Keratinocyte (primary cell): ENCODE measurements around the gene ZBTB45. TPM values are rescaled to one million over a fixed set of nuclear protein-coding genes. Genes with fewer than 3 reads are reported as not detected.

Experiments
- DNase-seq: peaks from one replicate; pipeline ENCODE4 v3.0.0-alpha.2; 2011; ENCODE audit warnings: low read depth, missing footprints, low spot score
- FAIRE-seq: peaks from 2 replicates; lab custom pipeline; 2011; peaks lifted over from hg19 to GRCh38; lab: Jason Lieb, UNC
- H2AFZ ChIP-seq: 2 replicates; pipeline ENCODE4 v1.6.0; 2012; ENCODE audit warnings: low read length, control low read depth, inconsistent platforms; ENCODE audit not compliant: control insufficient read depth
- H3K27ac ChIP-seq: 2 replicates; pipeline ENCODE4 v1.5.1; 2011; ENCODE audit warnings: low read length; ENCODE audit not compliant: control insufficient read depth, insufficient read depth
- H3K27me3 ChIP-seq: 3 replicates; pipeline ENCODE4 v1.6.0; 2011; ENCODE audit warnings: low read length; ENCODE audit not compliant: control insufficient read depth, insufficient read depth; ENCODE audit errors: extremely low read depth
- H3K36me3 ChIP-seq, 2 experiments: 2 replicates in 1 of 2; 3 replicates in 1 of 2; pipeline ENCODE4 v1.5.1; 2011; ENCODE audit warnings: low read length in 2 of 2, mild to moderate bottlenecking in 1 of 2; ENCODE audit not compliant: control insufficient read depth in 2 of 2, insufficient read depth in 2 of 2; ENCODE audit errors: extremely low read depth in 1 of 2
- H3K4me1 ChIP-seq: 3 replicates; pipeline ENCODE4 v1.5.1; 2011; ENCODE audit warnings: low read length; ENCODE audit not compliant: control insufficient read depth, insufficient read depth; ENCODE audit errors: extremely low read depth
- H3K4me2 ChIP-seq: 3 replicates; pipeline ENCODE4 v1.6.0; 2011; ENCODE audit warnings: low read depth, low read length; ENCODE audit not compliant: control insufficient read depth, insufficient read depth; ENCODE audit errors: extremely low read depth
- H3K4me3 ChIP-seq, 3 experiments: fragments of 200-600 bp in 1 of 3; sonication (generic) in 1 of 3; 2 replicates in 2 of 3; 3 replicates in 1 of 3; pipeline ENCODE4 v1.5.1; 2011 to 2016; ENCODE audit warnings: low read length in 3 of 3, mild to moderate bottlenecking in 3 of 3, control low read depth in 2 of 3, inconsistent platforms in 1 of 3, low read depth in 1 of 3, mixed read lengths in 1 of 3, mixed run types in 1 of 3, moderate library complexity in 1 of 3; ENCODE audit not compliant: control insufficient read depth in 2 of 3, insufficient read depth in 2 of 3; ENCODE audit errors: extremely low read depth in 1 of 3
- H3K79me2 ChIP-seq: 2 replicates; pipeline ENCODE4 v1.6.0; 2012; ENCODE audit warnings: low read length; ENCODE audit not compliant: control insufficient read depth, insufficient read depth
- H3K9ac ChIP-seq: 3 replicates; pipeline ENCODE4 v1.6.0; 2011; ENCODE audit warnings: low read length; ENCODE audit not compliant: control insufficient read depth, insufficient read depth; ENCODE audit errors: extremely low read depth
- H3K9me1 ChIP-seq: 3 replicates; pipeline ENCODE4 v1.6.0; 2011; ENCODE audit warnings: low read length; ENCODE audit not compliant: control insufficient read depth, insufficient read depth; ENCODE audit errors: extremely low read depth
- H3K9me3 ChIP-seq: 2 replicates; pipeline ENCODE4 v1.5.1; 2012; ENCODE audit warnings: low read depth, low read length; ENCODE audit not compliant: control insufficient read depth
- H4K20me1 ChIP-seq: 3 replicates; pipeline ENCODE4 v1.6.0; 2011; ENCODE audit warnings: low read length; ENCODE audit not compliant: control insufficient read depth, insufficient read depth; ENCODE audit errors: extremely low read depth
- CTCF ChIP-seq, 3 experiments: IDR thresholded peaks in 1 of 3; conservative IDR thresholded peaks in 1 of 3; optimal IDR thresholded peaks in 1 of 3; 2 replicates in 2 of 3; 3 replicates in 1 of 3; pipeline versions ENCODE3 to v1.5.1; 2011; ENCODE audit warnings: low read length in 3 of 3, mild to moderate bottlenecking in 3 of 3, moderate library complexity in 2 of 3, control low read depth in 1 of 3, inconsistent platforms in 1 of 3; ENCODE audit not compliant: insufficient read depth in 2 of 3; ENCODE audit errors: extremely low read depth in 1 of 3
- EZH2 ChIP-seq: IDR thresholded peaks from one replicate; pipeline ENCODE4 v1.6.1; 2012; ENCODE audit warnings: inconsistent platforms, mild to moderate bottlenecking, low read length, moderate library complexity
- dilution Hi-C: fragments of 300-500 bp; cut with MboI; formaldehyde crosslinking; loops from one replicate; pipeline ENCODE4 v1.7.0; 2020; ENCODE audit warnings: low sequenced_read_pairs; ENCODE audit not compliant: extremely low pct_ligation_motif_present
- polyA plus RNA-seq, 5 experiments: library from polyadenylated mRNA; depleted of rRNA in 3 of 5; stranded (reverse) in 3 of 5; stranded (forward) in 1 of 5; unstranded in 1 of 5; fragments of >200 nt; gene quantifications; 1 replicate in 1 of 5; 2 replicates in 3 of 5; 3 replicates in 1 of 5; pipeline versions ENCODE4 v1.2.1 to v1.2.3, GENCODE V29; 2011 to 2012; ENCODE audit warnings: missing spikeins in 2 of 5, low read depth in 1 of 5, low replicate concordance in 1 of 5

ZBTB45 gene
- polyA plus RNA-seq, 1 donor (not counting 4 experiments of a cell fraction or from before 2014, with no cell fraction given): 3.1 TPM

GRCh38 chr19:58547323-58548312, 28.0 kb upstream of the ZBTB45 start:
- H3K4me2 ChIP-seq: no peak overlapping the region
- DNase-seq: no peak
- no peak overlapping the region for H3K27ac ChIP-seq
- peaks cover 9% of the 10 kb centered on the region for H3K9me1 ChIP-seq
- H3K36me3 ChIP-seq: peaks cover 48 to 64% of the 10 kb centered on the region in 2 experiments
- H4K20me1 ChIP-seq: peaks cover 51% of the 10 kb centered on the region
- no peak for FAIRE-seq
- dilution Hi-C loops: no loop called here
- no peak overlapping the region for H3K9ac ChIP-seq
- no peaks in the 10 kb centered on the region for H3K27me3 ChIP-seq
- H2AFZ ChIP-seq: no peak overlapping the region
- no peak for TF ChIP-seq CTCF (optimal IDR thresholded peaks at IDR 0.05 in 1 of 3, IDR thresholded peaks at IDR 0.05 in 1 of 3, conservative IDR thresholded peaks at IDR 0.05 in 1 of 3; ENCODE audit: extremely low read depth in 1 of 3, insufficient read depth in 2 of 3, low read length in 3 of 3)
- no peak for TF ChIP-seq EZH2
- no peak overlapping the region for H3K4me3 ChIP-seq
- H3K79me2 ChIP-seq: peaks cover 63% of the 10 kb centered on the region
- H3K4me1 ChIP-seq: peaks cover 16% of the 10 kb centered on the region
- no peaks in the 10 kb centered on the region for H3K9me3 ChIP-seq

- H3K4me1 ChIP-seq: peaks cover 16% of the 10 kb centered on the region
- H4K20me1 ChIP-seq: peaks cover 49% of the 10 kb centered on the region
- peak overlapping the region; percentile 89 for H3K9ac ChIP-seq
- no peaks in the 10 kb centered on the region for H3K27me3 ChIP-seq
- H2AFZ ChIP-seq: no peak overlapping the region
- H3K9me3 ChIP-seq: no peaks in the 10 kb centered on the region
- peak overlapping the region; percentile 65 to 93 (median 83) for H3K4me3 ChIP-seq
- TF ChIP-seq CTCF (optimal IDR thresholded peaks at IDR 0.05 in 1 of 3, IDR thresholded peaks at IDR 0.05 in 1 of 3, conservative IDR thresholded peaks at IDR 0.05 in 1 of 3; ENCODE audit: extremely low read depth in 1 of 3, insufficient read depth in 2 of 3, low read length in 3 of 3) (no peak), EZH2 (no peak)
- dilution Hi-C loops: no loop called here
- peaks cover 62% of the 10 kb centered on the region for H3K79me2 ChIP-seq
- peaks cover 40 to 54% of the 10 kb centered on the region in 2 experiments for H3K36me3 ChIP-seq
- peak overlapping the region; percentile 97 for H3K4me2 ChIP-seq
- H3K27ac ChIP-seq: peak overlapping the region; percentile 89
- DNase-seq (no peak), FAIRE-seq (no peak)
- H3K9me1 ChIP-seq: peaks cover 9% of the 10 kb centered on the region
These were observed 26.5 kb upstream of the ZBTB45 start for GRCh38 chr19:58546019-58546530.
